GM12892 (cell line): ENCODE results near the gene TPPP3.
A peak's percentile ranks its signal among the peaks of the same experiment; 100 is the strongest.

Experiments used
- DNase-seq: peaks from one replicate; pipeline ENCODE4 v3.0.0; 2011; ENCODE audit not compliant: insufficient read length
- FAIRE-seq: peaks from 2 replicates; lab custom pipeline; 2011; peaks lifted over from hg19 to GRCh38; lab: Jason Lieb, UNC
- POLR2A ChIP-seq: IDR thresholded peaks from 2 replicates; pipeline ENCODE4 v1.6.1; 2011; ENCODE audit warnings: low read depth, low read length, control low read depth
- POLR2AphosphoS5 ChIP-seq: IDR thresholded peaks from 2 replicates; pipeline ENCODE4 v1.6.1; 2011; ENCODE audit warnings: low read depth, low read length, control low read depth
- TAF1 ChIP-seq: IDR thresholded peaks from 2 replicates; pipeline ENCODE4 v1.6.1; 2011; ENCODE audit warnings: low read depth, mild to moderate bottlenecking, control low read depth, low read length, borderline replicate concordance

The TPPP3 gene

DNA sequence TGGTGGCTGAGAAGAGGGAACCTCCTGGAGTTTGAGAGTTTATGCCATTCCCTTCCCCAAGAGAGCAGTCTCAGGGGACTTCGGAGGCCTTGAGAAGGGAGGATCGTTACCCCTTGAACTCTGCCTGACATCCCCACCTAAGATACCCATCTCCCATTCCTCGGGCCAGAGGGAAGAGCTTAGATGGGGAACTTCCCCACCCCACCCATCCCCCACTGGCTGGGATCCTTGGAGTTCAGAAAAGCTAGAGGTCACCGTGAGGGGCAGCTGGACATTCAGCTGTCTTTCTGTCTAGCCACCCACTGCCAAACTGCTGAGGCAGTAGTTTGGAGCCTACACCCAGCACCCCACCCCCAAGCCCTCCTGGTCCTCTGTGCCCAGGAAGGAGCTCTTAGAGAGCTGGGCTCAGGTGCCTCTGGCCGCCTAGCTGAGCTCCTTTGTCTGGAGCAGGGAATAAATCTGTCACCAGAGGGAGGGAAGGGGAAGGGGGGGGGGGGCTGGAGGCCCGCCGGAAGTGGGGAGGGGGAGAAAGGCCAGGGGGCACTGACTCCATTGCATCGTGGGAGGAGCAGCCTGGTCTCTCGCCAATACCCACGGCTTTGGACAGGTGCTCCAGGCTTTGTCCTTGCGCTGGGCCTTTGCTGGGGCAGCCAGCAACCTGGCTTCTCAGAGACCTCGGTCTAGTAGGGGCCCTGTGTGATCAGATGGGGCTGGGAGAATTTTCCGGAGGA lies 38.6 kb upstream of the TPPP3 start:
- TF ChIP-seq TAF1 = no peak
- no peak for TF ChIP-seq POLR2AphosphoS5
- TF ChIP-seq POLR2A = no peak
- no peak for FAIRE-seq
- DNase-seq = no peak

DNA sequence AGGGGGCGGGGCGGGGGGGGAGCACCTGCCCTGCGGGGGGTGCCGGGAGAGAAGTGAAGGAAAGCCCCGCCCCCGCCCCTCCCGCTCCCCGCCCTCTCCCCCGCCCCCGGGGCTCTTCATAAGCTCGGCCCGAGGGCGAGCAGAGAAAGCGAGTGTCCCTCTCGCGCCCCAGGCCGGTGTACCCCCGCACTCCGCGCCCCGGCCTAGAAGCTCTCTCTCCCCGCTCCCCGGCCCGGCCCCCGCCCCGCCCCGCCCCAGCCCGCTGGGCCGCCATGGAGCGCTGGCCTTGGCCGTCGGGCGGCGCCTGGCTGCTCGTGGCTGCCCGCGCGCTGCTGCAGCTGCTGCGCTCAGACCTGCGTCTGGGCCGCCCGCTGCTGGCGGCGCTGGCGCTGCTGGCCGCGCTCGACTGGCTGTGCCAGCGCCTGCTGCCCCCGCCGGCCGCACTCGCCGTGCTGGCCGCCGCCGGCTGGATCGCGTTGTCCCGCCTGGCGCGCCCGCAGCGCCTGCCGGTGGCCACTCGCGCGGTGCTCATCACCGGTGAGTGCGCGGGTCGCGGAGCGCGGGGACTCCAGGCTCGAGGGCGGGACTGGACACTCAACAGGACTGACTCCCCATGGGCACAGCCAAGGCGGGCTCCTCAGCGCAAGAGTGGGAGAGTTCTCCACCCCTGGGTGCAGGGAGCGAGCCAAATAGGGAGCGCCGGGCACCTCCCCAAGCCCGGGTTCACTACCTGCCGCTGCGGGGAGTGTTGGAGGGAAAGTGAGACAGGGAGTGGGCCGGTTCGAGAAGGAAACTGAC lies 37.9 kb upstream of the TPPP3 start, which contains the start of gene HSD11B2:
TSS of gene HSD11B2 (plus strand) at position 145 of the 798 bp plus-strand sequence. CDS start at position 273, 128 bp downstream.
- FAIRE-seq = no peak
- no peak for DNase-seq
- TF ChIP-seq POLR2A (no peak), POLR2AphosphoS5 (no peak), TAF1 (no peak)

DNA sequence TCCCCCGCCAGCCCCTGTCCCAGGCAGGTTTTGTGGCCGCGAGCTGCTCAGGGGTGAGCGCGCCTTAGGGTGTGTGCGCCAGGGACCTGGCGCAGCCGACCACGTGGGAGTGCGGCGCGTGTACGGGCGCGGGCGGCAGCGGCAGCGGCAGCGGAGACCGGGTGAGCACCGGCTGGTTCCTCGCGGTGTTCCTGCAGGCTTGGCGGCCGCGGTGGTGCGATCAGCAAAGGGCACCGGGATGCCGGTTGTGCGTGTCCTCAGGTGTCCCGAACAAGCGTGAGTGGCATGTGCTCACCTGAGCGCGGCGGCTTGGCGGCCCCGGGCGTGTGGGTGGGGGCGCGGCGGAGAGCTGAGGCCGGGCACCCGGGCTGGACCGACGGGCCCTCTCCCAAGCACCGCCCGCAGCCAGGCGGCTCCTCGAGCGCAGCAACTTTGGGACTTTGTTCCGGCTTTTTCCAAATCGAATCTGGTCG lies 37.2 kb upstream of the TPPP3 start:
- DNase-seq (no peak), FAIRE-seq (no peak)
- TF ChIP-seq TAF1 (no peak), POLR2AphosphoS5 (no peak), POLR2A (no peak)

DNA sequence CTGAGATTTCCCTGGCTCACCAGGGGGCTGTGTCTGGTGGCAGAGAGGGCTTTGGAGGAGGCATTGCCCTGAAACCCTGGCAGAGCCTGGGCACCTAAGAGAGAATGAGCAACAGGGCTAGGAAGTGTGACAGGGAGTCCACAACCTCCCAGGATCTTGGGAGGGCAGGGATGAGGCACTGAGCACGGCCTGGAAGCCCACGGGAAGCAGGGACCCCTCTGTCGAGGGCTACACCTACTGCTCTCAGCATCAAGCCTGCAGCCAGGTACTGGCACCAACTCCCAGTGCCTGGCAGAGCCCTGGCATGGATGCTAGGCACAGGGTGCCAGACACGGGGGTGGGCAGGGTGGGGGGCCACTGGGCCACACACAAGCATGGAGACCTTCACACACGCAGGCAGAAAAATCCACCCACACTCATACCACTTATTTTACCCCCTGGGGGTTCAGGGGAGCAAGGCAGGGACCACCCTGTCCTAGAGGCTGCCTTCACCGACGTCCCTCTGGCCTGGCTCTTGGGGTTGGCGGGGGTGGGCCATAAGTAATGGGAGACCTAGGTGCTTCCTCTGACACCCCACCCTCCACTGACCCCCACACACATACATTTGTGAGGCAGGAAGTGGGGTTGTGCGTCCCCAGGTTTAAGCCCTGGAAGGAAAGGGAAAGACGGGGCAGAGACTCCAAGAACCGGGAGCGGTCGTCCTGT lies 36.7 kb upstream of the TPPP3 start:
- DNase-seq = no peak
- TF ChIP-seq TAF1 = no peak
- no peak for TF ChIP-seq POLR2AphosphoS5
- TF ChIP-seq POLR2A = no peak
- FAIRE-seq = no peak

DNA sequence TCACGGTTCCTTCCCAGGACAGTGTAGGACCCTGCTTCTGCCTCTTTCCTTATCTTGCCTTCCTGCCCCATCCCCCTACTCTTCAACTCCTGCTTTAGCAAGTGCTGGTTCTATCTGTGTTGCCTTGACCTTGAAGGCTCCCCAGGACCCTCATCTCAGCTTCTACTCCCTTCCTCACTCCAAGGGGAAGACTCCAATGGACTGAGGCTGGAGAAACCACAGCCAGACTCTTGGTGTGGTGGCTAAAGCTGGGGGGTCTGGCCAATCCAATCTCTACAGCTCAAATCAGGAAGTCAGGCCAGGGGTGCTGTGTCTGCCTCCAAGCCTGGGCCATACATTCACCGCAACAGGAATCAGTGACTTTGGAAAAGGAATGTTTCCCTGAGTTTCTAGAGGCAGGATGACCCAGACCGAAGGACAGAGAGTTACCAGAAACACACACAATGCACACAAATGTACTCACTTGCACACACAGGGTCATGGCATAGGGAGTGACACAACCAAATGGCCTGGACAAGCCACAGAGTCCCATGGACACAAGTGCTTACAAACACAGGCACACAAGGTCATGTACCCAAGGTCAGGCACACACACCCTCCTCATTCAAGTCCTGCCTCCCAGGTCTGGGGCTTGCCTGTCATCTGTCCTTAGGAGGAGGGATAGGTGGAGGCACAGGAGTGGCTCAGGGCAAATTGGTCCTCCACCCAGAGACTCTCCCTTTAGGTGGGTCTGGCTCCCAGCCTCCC lies 35.9 kb upstream of the TPPP3 start:
- no peak for TF ChIP-seq TAF1
- no peak for TF ChIP-seq POLR2A
- no peak for TF ChIP-seq POLR2AphosphoS5
- DNase-seq = no peak
- FAIRE-seq = no peak

DNA sequence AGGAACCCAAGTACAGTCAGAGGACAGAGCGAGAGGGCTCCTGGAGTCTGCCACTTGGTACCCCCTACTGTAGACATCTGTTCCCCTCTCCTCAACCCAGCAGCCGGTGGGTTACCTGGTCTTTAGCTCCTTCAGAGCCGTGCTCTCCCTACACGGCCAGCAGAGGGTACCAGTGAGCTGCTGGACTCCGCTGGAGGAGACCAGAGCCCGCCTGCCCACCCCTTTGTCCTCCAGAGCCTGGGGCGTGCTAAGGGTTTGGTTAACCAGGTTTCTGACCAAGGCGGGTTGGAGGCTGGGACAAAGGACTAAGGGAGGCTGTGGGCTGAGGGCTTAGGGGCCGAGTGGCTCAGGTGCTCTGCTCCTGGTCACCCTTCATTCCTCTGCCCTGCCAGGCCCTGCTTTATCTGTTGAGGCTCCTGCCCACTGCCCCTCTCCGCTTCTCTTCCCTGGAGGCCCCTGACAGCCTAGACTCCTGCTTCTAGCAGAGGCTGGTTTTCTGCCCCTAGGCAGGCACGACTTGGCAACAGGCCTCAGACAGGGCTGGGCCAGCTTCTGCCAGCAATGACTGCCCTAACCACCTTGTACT lies 34.9 kb upstream of the TPPP3 start:
- TF ChIP-seq TAF1 = no peak
- no peak for TF ChIP-seq POLR2A
- TF ChIP-seq POLR2AphosphoS5 = no peak
- FAIRE-seq (no peak), DNase-seq (peak; percentile 68)

DNA sequence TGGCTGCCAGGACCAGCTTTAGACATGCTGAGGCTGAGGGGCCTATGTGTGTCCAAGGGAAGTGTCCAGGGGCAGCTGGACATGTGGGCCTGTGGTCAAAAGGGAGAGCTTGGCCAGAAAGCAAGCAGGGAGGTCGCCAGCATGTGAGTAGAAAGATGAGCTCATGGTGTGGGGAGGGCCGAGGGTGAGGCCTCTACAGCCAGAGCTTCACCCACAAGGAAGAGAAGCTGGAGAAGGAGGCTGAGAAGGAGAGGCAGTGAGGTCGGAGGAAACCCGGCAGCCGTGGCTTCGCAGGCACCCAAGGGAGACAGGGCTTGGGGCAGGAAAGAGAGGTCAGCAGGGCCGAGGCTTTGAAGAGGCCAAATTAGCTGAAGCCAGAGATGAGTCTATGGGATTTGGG lies 33.7 kb upstream of the TPPP3 start:
- DNase-seq (no peak), FAIRE-seq (no peak)
- TF ChIP-seq POLR2A (no peak), POLR2AphosphoS5 (no peak), TAF1 (no peak)

DNA sequence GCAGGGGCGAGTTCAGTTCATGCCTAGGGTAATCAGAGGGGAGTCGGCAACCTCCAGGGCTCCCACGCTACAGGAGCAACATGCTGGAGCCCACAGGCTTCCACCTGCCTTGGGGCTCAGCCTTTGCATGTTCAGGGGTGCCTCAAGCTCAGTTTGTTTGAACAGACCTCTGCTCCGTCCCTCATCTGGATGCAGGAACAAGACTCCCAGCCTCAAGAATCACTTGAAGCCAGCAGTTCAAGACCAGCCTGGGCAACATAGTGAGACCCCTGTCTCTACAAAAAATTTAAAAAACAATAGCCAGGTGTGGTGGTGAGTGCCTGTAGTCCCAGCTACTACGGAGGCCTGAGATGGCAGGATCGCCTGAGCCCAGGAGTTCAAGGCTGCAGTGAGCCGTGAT lies 32.7 kb upstream of the TPPP3 start:
- FAIRE-seq = no peak
- TF ChIP-seq POLR2A (no peak), POLR2AphosphoS5 (no peak)
- no peak for DNase-seq

DNA sequence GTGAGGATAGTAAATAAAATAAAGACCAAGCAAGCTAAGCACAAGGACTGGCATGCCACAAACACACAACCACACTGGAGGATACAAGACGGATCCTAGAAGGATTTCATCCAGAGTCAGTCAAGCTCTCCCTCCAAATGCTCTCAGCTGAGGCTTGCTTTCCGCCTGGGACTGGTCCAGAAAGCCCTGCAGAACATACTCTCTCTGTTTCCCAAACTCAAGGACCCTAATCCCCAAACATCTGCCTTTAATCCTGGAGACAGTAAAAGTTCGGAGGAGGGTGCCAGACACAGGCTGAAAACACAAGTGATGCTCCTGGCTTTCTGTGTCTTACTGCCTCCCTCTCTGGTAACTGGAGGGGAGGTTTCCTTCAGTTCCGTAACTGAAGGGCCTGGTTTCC lies 32.3 kb upstream of the TPPP3 start:
- TF ChIP-seq TAF1 = no peak
- no peak for DNase-seq
- FAIRE-seq = no peak

DNA sequence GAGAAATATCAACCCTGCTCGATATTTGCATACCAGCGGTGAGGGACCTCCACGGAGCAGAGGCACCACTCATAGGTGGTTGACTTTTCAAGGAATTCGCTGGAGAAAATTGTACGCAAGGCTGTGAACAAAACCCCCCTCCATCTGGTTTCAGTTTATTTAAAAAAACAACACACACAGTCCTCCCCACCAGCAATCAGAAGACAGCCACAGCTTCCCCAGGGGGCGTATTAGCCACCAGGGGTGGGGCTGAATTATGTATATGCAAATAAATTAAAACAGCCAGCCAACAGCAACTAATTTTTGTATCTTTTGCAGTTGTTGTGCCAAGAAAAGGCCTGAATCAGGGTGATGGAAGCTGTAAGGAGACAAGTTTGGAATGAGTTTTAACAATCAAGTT lies 31.8 kb upstream of the TPPP3 start:
- FAIRE-seq (no peak), DNase-seq (no peak)
- no peak for TF ChIP-seq POLR2A
- TF ChIP-seq TAF1 = no peak
- TF ChIP-seq POLR2AphosphoS5 = no peak

DNA sequence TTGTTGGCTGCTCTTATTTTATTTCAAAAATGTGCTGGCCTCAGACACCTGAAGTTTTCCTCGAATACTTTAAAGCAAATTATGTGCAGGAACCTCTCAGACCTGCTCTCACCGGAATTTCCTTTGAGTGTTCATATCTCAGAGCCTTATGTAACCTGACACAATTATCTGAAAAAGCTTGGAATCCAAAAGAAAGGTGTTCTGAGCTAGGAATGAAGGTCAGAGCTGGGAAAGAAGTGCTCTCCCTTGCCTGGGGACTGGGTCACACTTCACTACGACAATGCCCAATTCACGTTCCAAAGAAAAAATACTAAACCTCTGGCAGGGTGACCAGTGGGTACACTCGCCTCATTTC lies 30.9 kb upstream of the TPPP3 start:
- TF ChIP-seq POLR2AphosphoS5 (no peak), TAF1 (no peak), POLR2A (no peak)
- FAIRE-seq = no peak

More for the DNA sequence above, 30.9 kb upstream of the TPPP3 start:
- DNase-seq = no peak
